ENCODE results near the gene ZC3HAV1L. TPM values are rescaled to one million over a fixed set of nuclear protein-coding genes. Genes with fewer than 3 reads are reported as not detected.

The ZC3HAV1L gene
- total and polyA plus RNA-seq, 2 experiments from 2014 or later: 11.6 to 29.9 TPM

DNA sequence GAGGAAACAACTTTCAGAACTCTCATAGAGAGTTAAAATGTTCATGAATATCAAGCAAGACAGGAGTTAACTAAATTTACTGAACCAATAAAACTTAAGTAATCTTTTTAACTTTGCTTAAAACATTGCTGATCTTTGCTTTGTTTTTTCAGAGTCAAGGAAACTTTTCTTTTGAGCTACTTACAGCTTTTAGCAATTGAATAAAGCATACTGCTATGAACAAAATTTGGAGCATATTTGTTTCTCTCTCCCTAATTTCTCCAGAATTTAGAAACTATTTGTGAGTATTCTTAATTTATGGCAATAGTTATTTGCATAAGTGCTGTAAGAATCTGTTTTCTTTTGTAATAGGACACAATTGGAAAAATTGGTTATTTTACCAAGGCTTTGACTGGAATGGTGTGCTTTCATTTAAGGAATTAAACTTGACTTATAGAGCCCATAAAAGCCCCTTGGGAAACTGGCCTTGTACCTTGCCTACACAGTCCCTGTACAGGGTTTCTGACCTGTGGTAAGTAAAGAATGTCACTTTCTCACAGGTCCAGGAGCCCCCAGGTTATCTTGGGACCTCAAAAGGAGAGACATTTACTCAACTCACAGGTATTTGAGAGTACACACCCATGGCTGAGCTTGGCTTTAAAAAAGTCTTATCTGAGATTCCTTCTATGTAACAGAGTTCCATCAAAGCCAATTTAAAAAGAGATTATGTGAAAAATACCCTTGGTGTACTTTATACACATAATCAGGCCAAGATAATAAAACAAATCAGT lies 31.3 kb downstream of the ZC3HAV1L start:
- DNase-seq (ENCODE audit: low spot score): no peak
- H3K27me3 ChIP-seq: no peaks in the 10 kb centered on the region

DNA sequence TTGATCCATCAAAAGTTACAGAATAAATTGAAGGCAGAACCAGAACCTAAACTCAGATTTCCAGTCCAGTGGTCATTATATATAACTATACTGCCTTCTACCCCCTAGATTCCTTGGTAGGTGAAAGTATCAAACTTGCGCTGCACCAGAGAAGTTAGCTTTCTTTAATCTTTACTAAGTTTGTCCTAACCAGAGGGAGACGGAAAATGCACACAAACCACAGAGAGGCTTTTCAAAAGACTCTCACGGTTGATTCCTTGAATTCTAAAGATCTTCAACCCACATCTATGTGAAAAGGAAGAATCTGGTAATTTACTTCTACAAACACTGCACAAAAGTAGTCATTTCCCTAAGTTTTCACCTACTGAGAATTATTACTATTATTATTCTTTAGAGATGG lies 36.4 kb downstream of the ZC3HAV1L start:
- WGBS (ENCODE audit: low lambda C conversion rate, missing lambda C conversion rate): 93% methylated on average over 3 of the region's 3 CpGs
- no peaks in the 10 kb centered on the region for H3K79me2 ChIP-seq

More for the DNA sequence above, 31.3 kb downstream of the ZC3HAV1L start:
- Histone ChIP-seq H3K9me2 (replicated peaks; ENCODE audit: insufficient read depth) (no peaks in the 10 kb centered on the region), H3K4me3 (no peak overlapping the region), H3K79me2 (no peaks in the 10 kb centered on the region), H3K36me3 (replicated peaks; ENCODE audit: insufficient read depth, low read depth) (no peaks in the 10 kb centered on the region), H3K9me3 (ENCODE audit: low read depth) (peaks cover 5% of the 10 kb centered on the region), H4K20me1 (ENCODE audit: insufficient read depth, poor library complexity, severe bottlenecking) (no peaks in the 10 kb centered on the region), H3K4me2 (no peak overlapping the region), H2AFZ (no peak overlapping the region), H3K4me1 (ENCODE audit: insufficient read depth) (no peaks in the 10 kb centered on the region), H3K27ac (no peak overlapping the region)
- TF ChIP-seq, protein P1, sequence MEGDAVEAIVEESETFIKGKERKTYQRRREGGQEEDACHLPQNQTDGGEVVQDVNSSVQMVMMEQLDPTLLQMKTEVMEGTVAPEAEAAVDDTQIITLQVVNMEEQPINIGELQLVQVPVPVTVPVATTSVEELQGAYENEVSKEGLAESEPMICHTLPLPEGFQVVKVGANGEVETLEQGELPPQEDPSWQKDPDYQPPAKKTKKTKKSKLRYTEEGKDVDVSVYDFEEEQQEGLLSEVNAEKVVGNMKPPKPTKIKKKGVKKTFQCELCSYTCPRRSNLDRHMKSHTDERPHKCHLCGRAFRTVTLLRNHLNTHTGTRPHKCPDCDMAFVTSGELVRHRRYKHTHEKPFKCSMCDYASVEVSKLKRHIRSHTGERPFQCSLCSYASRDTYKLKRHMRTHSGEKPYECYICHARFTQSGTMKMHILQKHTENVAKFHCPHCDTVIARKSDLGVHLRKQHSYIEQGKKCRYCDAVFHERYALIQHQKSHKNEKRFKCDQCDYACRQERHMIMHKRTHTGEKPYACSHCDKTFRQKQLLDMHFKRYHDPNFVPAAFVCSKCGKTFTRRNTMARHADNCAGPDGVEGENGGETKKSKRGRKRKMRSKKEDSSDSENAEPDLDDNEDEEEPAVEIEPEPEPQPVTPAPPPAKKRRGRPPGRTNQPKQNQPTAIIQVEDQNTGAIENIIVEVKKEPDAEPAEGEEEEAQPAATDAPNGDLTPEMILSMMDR (IDR thresholded peaks at IDR 0.05; ENCODE audit: poor library complexity): no peak
- TF ChIP-seq EZH2phosphoT487 (IDR thresholded peaks at IDR 0.05; ENCODE audit: low read depth, severe bottlenecking, unreplicated experiment) (no peak), EZH2 (IDR thresholded peaks at IDR 0.05; ENCODE audit: borderline replicate concordance) (no peak)

DNA sequence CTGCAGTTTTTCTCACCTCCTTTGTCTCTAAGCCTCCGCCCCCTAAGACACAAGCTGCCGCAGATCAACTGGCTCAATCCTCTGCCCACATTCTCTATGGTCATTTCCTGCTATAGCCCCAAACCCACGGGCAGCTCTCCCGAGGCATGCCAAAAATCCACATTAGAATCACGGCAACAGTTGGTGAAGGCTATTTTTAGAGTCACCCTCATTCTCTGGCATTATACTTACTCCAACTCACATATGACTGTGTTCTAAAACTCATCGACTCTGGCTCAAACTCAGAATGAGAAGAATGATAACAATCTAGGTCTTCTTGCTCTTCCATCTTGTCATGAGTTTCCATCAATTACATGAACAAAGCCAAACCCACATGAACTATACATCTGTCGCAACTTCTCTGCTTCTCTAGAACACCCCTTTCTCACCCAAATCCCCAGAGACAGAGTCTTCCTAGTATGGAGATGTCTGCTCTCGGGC lies 43.8 kb downstream of the ZC3HAV1L start:
- H4K20me1 ChIP-seq (ENCODE audit: insufficient read depth, poor library complexity, severe bottlenecking): no peaks in the 10 kb centered on the region
- no peaks in the 10 kb centered on the region for H3K36me3 ChIP-seq (replicated peaks; ENCODE audit: insufficient read depth, low read depth)
- H3K9me3 ChIP-seq (ENCODE audit: low read depth): no peaks in the 10 kb centered on the region
- no peak for TF ChIP-seq EZH2phosphoT487 (IDR thresholded peaks at IDR 0.05; ENCODE audit: low read depth, severe bottlenecking, unreplicated experiment)
- TF ChIP-seq EZH2 (IDR thresholded peaks at IDR 0.05; ENCODE audit: borderline replicate concordance): no peak
- TF ChIP-seq, protein P1 (IDR thresholded peaks at IDR 0.05; ENCODE audit: poor library complexity): no peak
- 87% methylated on average over 8 of the region's 8 CpGs for WGBS (ENCODE audit: low lambda C conversion rate, missing lambda C conversion rate)
- H3K4me3 ChIP-seq: no peak overlapping the region
- no peaks in the 10 kb centered on the region for H3K9me2 ChIP-seq (replicated peaks; ENCODE audit: insufficient read depth)
- no peaks in the 10 kb centered on the region for H3K4me1 ChIP-seq (ENCODE audit: insufficient read depth)
- H2AFZ ChIP-seq: no peak overlapping the region
- no peak for DNase-seq (ENCODE audit: low spot score)
- no peaks in the 10 kb centered on the region for H3K27me3 ChIP-seq
- H3K27ac ChIP-seq: no peak overlapping the region
- H3K79me2 ChIP-seq: no peaks in the 10 kb centered on the region
- H3K4me2 ChIP-seq: no peak overlapping the region

More for the DNA sequence above, 36.4 kb downstream of the ZC3HAV1L start:
- no peaks in the 10 kb centered on the region for H4K20me1 ChIP-seq (ENCODE audit: insufficient read depth, poor library complexity, severe bottlenecking)
- no peak overlapping the region for H3K4me2 ChIP-seq
- H2AFZ ChIP-seq: no peak overlapping the region
- TF ChIP-seq EZH2 (IDR thresholded peaks at IDR 0.05; ENCODE audit: borderline replicate concordance): no peak
- TF ChIP-seq, protein P1 (IDR thresholded peaks at IDR 0.05; ENCODE audit: poor library complexity): no peak
- TF ChIP-seq EZH2phosphoT487 (IDR thresholded peaks at IDR 0.05; ENCODE audit: low read depth, severe bottlenecking, unreplicated experiment): no peak
- H3K4me3 ChIP-seq: no peak overlapping the region
- no peak overlapping the region for H3K27ac ChIP-seq
- no peaks in the 10 kb centered on the region for H3K27me3 ChIP-seq
- no peaks in the 10 kb centered on the region for H3K36me3 ChIP-seq (replicated peaks; ENCODE audit: insufficient read depth, low read depth)
- H3K4me1 ChIP-seq (ENCODE audit: insufficient read depth): no peaks in the 10 kb centered on the region
- H3K9me2 ChIP-seq (replicated peaks; ENCODE audit: insufficient read depth): no peaks in the 10 kb centered on the region
- DNase-seq (ENCODE audit: low spot score): no peak
- peaks cover 5% of the 10 kb centered on the region for H3K9me3 ChIP-seq (ENCODE audit: low read depth)
